GM23338 (cell line): Measurements from ENCODE around the gene EDEM3.

Experiments used
- EZH2 ChIP-seq: fragments of 200-600 bp; sonication (generic); IDR thresholded peaks from one replicate; pipeline ENCODE4 v1.8.0; 2017; ENCODE audit warnings: antibody characterized with exemption, mild to moderate bottlenecking, low read depth; ENCODE audit not compliant: unreplicated experiment
- EZH2phosphoT487 ChIP-seq: fragments of 200-600 bp; sonication (generic); IDR thresholded peaks from one replicate; pipeline ENCODE4 v1.8.1; 2018; ENCODE audit warnings: antibody characterized with exemption; ENCODE audit not compliant: unreplicated experiment
- JUNB ChIP-seq: IDR thresholded peaks from one replicate; pipeline ENCODE4 v1.6.1; 2016; ENCODE audit warnings: antibody characterized with exemption; ENCODE audit not compliant: unreplicated experiment
- POLR2AphosphoS5 ChIP-seq: IDR thresholded peaks from 2 replicates; pipeline ENCODE4 v1.6.1; 2016; ENCODE audit warnings: antibody characterized with exemption, low read depth
- STAT1 ChIP-seq: IDR thresholded peaks from one replicate; pipeline ENCODE4 v1.6.1; 2016; ENCODE audit warnings: antibody characterized with exemption; ENCODE audit not compliant: unreplicated experiment
- TF ChIP-seq, protein P1 (sequence below), 2 experiments: fragments of 200-600 bp in 1 of 2; sonication (generic) in 1 of 2; conservative IDR thresholded peaks; 2 replicates each; pipeline versions ENCODE4 v1.5.1 to v1.6.1; 2016 to 2017; ENCODE audit warnings: antibody characterized with exemption in 2 of 2, low read depth in 2 of 2, mild to moderate bottlenecking in 2 of 2, moderate library complexity in 1 of 2
- TF ChIP-seq, protein P2 (sequence below): IDR thresholded peaks from one replicate; pipeline ENCODE4 v1.6.1; 2018; ENCODE audit warnings: antibody characterized with exemption; ENCODE audit not compliant: unreplicated experiment

DNA sequence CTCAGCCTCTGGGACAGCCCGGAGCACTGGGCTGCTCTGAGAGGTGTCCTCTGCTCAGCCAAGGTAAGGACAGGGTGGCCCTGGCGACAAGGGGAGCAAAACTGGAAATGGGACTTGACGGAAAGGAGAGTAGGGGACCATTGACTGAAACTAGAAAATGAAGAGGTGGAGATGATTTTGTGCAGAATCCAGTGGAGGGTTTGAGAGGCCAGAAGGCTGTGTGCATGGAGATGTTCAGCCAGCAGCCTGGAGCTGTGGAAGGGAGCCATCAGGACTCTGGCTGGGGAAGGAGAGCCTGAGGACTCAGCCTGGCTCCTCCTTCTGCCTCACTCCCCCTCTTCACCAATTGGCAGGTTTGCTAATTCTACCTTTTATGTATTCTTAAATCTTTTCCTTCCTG lies 114.2 kb downstream of the EDEM3 start:
- TF ChIP-seq, protein P1, sequence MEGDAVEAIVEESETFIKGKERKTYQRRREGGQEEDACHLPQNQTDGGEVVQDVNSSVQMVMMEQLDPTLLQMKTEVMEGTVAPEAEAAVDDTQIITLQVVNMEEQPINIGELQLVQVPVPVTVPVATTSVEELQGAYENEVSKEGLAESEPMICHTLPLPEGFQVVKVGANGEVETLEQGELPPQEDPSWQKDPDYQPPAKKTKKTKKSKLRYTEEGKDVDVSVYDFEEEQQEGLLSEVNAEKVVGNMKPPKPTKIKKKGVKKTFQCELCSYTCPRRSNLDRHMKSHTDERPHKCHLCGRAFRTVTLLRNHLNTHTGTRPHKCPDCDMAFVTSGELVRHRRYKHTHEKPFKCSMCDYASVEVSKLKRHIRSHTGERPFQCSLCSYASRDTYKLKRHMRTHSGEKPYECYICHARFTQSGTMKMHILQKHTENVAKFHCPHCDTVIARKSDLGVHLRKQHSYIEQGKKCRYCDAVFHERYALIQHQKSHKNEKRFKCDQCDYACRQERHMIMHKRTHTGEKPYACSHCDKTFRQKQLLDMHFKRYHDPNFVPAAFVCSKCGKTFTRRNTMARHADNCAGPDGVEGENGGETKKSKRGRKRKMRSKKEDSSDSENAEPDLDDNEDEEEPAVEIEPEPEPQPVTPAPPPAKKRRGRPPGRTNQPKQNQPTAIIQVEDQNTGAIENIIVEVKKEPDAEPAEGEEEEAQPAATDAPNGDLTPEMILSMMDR (conservative IDR thresholded peaks at IDR 0.05; ENCODE audit: low read depth in 2 of 2), result no peak
- TF ChIP-seq POLR2AphosphoS5, result no peak
- TF ChIP-seq EZH2, result no peak
- no peak for TF ChIP-seq EZH2phosphoT487
- TF ChIP-seq, protein P2, sequence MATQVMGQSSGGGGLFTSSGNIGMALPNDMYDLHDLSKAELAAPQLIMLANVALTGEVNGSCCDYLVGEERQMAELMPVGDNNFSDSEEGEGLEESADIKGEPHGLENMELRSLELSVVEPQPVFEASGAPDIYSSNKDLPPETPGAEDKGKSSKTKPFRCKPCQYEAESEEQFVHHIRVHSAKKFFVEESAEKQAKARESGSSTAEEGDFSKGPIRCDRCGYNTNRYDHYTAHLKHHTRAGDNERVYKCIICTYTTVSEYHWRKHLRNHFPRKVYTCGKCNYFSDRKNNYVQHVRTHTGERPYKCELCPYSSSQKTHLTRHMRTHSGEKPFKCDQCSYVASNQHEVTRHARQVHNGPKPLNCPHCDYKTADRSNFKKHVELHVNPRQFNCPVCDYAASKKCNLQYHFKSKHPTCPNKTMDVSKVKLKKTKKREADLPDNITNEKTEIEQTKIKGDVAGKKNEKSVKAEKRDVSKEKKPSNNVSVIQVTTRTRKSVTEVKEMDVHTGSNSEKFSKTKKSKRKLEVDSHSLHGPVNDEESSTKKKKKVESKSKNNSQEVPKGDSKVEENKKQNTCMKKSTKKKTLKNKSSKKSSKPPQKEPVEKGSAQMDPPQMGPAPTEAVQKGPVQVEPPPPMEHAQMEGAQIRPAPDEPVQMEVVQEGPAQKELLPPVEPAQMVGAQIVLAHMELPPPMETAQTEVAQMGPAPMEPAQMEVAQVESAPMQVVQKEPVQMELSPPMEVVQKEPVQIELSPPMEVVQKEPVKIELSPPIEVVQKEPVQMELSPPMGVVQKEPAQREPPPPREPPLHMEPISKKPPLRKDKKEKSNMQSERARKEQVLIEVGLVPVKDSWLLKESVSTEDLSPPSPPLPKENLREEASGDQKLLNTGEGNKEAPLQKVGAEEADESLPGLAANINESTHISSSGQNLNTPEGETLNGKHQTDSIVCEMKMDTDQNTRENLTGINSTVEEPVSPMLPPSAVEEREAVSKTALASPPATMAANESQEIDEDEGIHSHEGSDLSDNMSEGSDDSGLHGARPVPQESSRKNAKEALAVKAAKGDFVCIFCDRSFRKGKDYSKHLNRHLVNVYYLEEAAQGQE, result no peak
- TF ChIP-seq JUNB, result no peak
- no peak for TF ChIP-seq STAT1
